Gastrocnemius medialis (tissue), 4 donors: ENCODE measurements around the gene SCARF2.

Experiments
- CTCF ChIP-seq, 5 experiments: fragments of 450-650 bp in 3 of 5; fragments of 200-600 bp in 2 of 5; sonication (generic) in 2 of 5; IDR thresholded peaks in 4 of 5; conservative IDR thresholded peaks in 1 of 5; 1 replicate in 4 of 5; 2 replicates in 1 of 5; pipeline ENCODE4 v1.5.1; 2016 to 2019; ENCODE audit warnings: antibody characterized with exemption in 5 of 5, mild to moderate bottlenecking in 3 of 5, moderate library complexity in 3 of 5
- POLR2A ChIP-seq, 2 donors: fragments of 450-650 bp; IDR thresholded peaks; one replicate each; pipeline ENCODE4 v1.6.1; 2017; ENCODE audit warnings: antibody characterized with exemption in 2 of 2, mild to moderate bottlenecking in 2 of 2, moderate library complexity in 2 of 2

- TF ChIP-seq CTCF (IDR thresholded peaks at IDR 0.05 in 4 of 5, conservative IDR thresholded peaks at IDR 0.05 in 1 of 5) (no peak), POLR2A (IDR thresholded peaks at IDR 0.05) (no peak)
Measured at GRCh38 chr22:20426259-20426615, 11.4 kb downstream of the SCARF2 start.
